ENCODE measurements around the gene LACC1.

LACC1 gene

DNA sequence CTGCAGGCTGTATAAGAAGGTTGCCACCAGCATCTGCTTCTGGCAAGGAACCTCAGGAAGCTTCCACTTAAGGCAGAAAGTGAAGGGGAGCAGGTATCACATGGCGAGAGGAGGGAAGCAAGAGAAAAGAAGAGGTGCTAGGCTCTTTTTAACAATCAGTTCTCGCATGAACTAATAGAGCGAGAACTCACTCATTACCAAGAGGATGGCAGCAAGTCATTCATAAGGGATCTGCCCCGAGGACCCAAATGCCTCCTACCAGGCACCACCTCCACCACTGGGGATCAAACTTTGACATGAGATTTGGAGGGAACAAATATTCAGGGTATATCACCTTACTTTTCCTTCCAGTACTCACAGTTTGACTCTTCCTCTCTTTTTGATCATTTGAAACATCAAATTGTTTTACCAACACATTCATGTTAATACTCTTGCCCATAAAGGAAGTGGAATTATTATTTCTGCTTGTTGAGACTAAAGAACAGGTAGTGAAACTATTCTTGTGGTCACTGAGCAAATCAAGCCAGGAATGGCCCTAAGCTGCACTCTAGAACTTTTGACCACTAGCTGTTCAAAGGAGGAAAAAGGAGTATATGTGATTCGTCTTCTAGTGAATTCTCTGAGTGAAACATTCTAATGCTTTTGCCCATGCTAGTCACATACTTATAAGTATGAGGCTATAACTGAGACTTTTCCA is 45.0 kb downstream of the LACC1 start:
- no peaks in the 10 kb centered on the region for H3K36me3 ChIP-seq (ENCODE audit: insufficient read depth, low read depth, low read length)
- no peaks in the 10 kb centered on the region for H3K9me3 ChIP-seq (ENCODE audit: insufficient read depth, low read depth, low read length)
- H3K4me1 ChIP-seq (ENCODE audit: insufficient read depth, low read length): no peaks in the 10 kb centered on the region
- no peak overlapping the region for H3K27ac ChIP-seq (ENCODE audit: low read length)
- H3K9ac ChIP-seq (ENCODE audit: low read depth, low read length): no peak overlapping the region
- H3K4me3 ChIP-seq (ENCODE audit: low read length): no peak overlapping the region
- H3K27me3 ChIP-seq (ENCODE audit: insufficient read depth, low read length): no peaks in the 10 kb centered on the region

DNA sequence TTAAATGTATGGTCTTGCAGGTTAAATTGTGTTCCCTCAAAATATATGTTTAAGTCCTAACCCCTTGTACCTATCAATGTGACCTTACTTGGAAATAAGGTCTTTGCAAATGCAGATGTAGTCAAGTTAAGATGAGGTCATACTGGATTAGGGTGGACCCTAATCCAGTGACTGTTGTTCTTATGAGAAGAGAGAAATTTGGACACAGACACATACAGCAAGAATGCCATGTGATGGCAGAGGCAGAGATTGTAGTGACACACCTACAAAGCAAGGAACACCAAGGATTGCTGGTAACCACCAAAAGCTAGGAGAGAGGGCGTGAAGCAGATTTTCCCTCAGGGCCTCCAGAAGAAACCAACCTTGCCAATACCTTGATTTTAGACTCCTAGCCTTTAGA is 50.2 kb downstream of the LACC1 start:
- H3K27ac ChIP-seq (ENCODE audit: low read length): no peak overlapping the region

DNA sequence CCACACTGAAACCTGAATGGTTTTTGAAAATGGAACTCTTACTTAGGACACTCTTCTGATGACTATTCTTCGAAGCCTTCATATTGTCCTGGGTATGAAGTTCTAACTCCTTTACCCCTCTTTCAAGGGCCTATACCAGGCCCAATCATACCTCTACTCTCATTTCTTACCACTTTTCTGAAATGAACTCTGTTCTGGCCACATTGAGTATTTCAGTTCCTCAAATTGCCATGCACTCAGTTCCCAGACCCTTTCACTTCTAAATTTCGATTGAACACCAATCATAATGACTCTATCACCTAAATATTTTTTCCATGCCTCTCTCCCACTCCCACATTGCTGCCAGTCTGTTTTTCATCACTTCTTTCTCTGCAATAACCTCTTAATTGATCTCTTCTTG is 53.7 kb downstream of the LACC1 start:
- Histone ChIP-seq H3K27me3 (ENCODE audit: insufficient read depth, low read length) (no peaks in the 10 kb centered on the region), H3K9me3 (ENCODE audit: insufficient read depth, low read depth, low read length) (peaks cover 4% of the 10 kb centered on the region; the same call in 1 of the 2 replicates), H3K9ac (ENCODE audit: low read depth, low read length) (no peak overlapping the region), H3K36me3 (ENCODE audit: insufficient read depth, low read depth, low read length) (no peaks in the 10 kb centered on the region), H3K4me1 (ENCODE audit: insufficient read depth, low read length) (no peaks in the 10 kb centered on the region), H3K27ac (ENCODE audit: low read length) (no peak overlapping the region), H3K4me3 (ENCODE audit: low read length) (no peak overlapping the region)

More for the DNA sequence above, 50.2 kb downstream of the LACC1 start:
- H3K4me1 ChIP-seq (ENCODE audit: insufficient read depth, low read length): no peaks in the 10 kb centered on the region
- no peaks in the 10 kb centered on the region for H3K36me3 ChIP-seq (ENCODE audit: insufficient read depth, low read depth, low read length)
- H3K27me3 ChIP-seq (ENCODE audit: insufficient read depth, low read length): no peaks in the 10 kb centered on the region
- no peak overlapping the region for H3K9ac ChIP-seq (ENCODE audit: low read depth, low read length)
- no peak overlapping the region for H3K4me3 ChIP-seq (ENCODE audit: low read length)
- peaks cover 4% of the 10 kb centered on the region; the same call in 1 of the 2 replicates for H3K9me3 ChIP-seq (ENCODE audit: insufficient read depth, low read depth, low read length)

DNA sequence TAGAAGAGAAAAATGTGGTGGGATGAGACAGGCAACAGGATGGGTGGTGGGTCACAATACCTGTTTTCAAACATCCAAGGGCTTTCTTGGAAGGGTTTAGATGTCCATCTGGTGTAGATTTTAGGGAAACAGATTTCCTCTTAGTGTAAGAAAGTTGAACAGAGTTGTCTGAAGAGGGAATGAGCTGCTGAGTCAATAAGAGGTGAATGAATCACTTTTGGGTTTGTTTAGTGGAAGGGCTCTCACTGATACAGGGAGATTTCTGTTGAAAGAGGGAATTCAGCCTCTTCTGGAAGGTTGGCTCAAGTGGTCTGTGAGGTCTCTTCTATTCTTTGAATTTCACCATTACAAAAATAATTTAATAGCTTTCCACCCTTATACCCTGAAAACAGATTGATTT is 54.6 kb downstream of the LACC1 start:
- Histone ChIP-seq H3K9ac (ENCODE audit: low read depth, low read length) (no peak overlapping the region), H3K4me3 (ENCODE audit: low read length) (no peak overlapping the region), H3K27ac (ENCODE audit: low read length) (no peak overlapping the region), H3K27me3 (ENCODE audit: insufficient read depth, low read length) (no peaks in the 10 kb centered on the region), H3K36me3 (ENCODE audit: insufficient read depth, low read depth, low read length) (no peaks in the 10 kb centered on the region), H3K4me1 (ENCODE audit: insufficient read depth, low read length) (no peaks in the 10 kb centered on the region), H3K9me3 (ENCODE audit: insufficient read depth, low read depth, low read length) (peaks cover 4% of the 10 kb centered on the region; the same call in 1 of the 2 replicates)

DNA sequence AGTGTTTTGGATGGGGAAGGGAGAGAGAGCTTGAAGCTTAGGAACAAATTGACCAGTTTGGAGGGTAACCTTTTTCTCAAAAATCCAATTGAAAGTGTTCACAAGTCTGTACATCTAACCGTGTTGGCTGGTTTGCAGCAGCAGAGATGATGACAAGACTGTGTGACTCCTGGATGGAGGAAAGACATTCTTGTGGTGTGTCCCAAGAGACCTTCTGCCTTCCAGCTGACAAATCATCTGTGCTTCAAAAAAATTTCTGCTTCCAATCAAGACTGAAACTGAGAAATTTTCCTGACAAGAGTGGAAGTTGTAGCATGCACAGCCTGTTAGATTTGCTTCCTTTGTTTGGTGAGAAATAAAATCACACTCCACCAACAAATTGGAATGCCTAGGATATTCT is 56.2 kb downstream of the LACC1 start:
- Histone ChIP-seq H3K27ac (ENCODE audit: low read length) (no peak overlapping the region), H3K36me3 (ENCODE audit: insufficient read depth, low read depth, low read length) (no peaks in the 10 kb centered on the region), H3K4me3 (ENCODE audit: low read length) (no peak overlapping the region), H3K9me3 (ENCODE audit: insufficient read depth, low read depth, low read length) (peaks cover 4% of the 10 kb centered on the region; the same call in 1 of the 2 replicates), H3K27me3 (ENCODE audit: insufficient read depth, low read length) (no peaks in the 10 kb centered on the region), H3K9ac (ENCODE audit: low read depth, low read length) (no peak overlapping the region), H3K4me1 (ENCODE audit: insufficient read depth, low read length) (no peaks in the 10 kb centered on the region)

DNA sequence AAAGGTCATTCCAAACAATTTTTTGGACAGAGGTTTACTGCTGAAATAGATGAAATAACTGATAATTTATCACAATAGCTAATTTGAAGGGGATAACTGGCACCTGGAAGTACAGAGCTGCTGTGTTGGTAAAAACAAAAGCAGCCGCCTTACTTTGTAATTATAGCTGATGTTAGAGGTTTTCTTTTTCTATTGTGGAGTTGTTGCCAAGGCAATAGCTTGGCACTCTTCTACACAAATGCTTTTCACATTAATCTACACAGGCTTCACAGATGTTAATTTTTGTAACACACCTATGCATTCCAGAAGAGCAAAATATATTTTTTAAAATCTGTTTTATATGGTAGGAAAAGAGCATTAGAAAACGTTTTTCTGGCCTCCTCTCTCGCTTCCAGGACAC is 56.9 kb downstream of the LACC1 start:
- H3K36me3 ChIP-seq (ENCODE audit: insufficient read depth, low read depth, low read length): no peaks in the 10 kb centered on the region
- H3K27ac ChIP-seq (ENCODE audit: low read length): no peak overlapping the region
- no peak overlapping the region for H3K9ac ChIP-seq (ENCODE audit: low read depth, low read length)
- no peaks in the 10 kb centered on the region for H3K27me3 ChIP-seq (ENCODE audit: insufficient read depth, low read length)
- H3K4me3 ChIP-seq (ENCODE audit: low read length): no peak overlapping the region
- no peaks in the 10 kb centered on the region for H3K4me1 ChIP-seq (ENCODE audit: insufficient read depth, low read length)
- H3K9me3 ChIP-seq (ENCODE audit: insufficient read depth, low read depth, low read length): no peaks in the 10 kb centered on the region

DNA sequence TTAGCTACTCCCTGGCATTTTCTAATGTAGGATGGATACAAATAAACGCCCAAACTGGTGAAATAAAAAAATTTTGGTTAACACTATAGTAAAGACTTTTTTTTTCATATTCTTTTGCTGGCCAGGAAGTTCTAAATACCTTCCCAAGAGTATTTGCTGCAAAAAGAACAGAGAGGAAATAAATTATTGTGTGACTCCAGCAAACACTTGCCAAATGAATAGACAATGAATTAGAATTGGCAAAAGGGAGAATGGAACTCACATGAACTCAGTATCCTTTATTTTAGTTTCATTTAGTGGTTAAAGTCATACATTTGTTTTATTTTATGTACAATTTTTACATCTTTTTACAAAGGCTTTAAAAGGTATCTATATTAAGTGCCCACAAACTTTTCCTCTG is 58.1 kb downstream of the LACC1 start:
- no peak overlapping the region for H3K4me3 ChIP-seq (ENCODE audit: low read length)
- no peaks in the 10 kb centered on the region for H3K9me3 ChIP-seq (ENCODE audit: insufficient read depth, low read depth, low read length)
- H3K4me1 ChIP-seq (ENCODE audit: insufficient read depth, low read length): no peaks in the 10 kb centered on the region
- H3K9ac ChIP-seq (ENCODE audit: low read depth, low read length): no peak overlapping the region
- no peaks in the 10 kb centered on the region for H3K27me3 ChIP-seq (ENCODE audit: insufficient read depth, low read length)
- no peaks in the 10 kb centered on the region for H3K36me3 ChIP-seq (ENCODE audit: insufficient read depth, low read depth, low read length)
- no peak overlapping the region for H3K27ac ChIP-seq (ENCODE audit: low read length)

DNA sequence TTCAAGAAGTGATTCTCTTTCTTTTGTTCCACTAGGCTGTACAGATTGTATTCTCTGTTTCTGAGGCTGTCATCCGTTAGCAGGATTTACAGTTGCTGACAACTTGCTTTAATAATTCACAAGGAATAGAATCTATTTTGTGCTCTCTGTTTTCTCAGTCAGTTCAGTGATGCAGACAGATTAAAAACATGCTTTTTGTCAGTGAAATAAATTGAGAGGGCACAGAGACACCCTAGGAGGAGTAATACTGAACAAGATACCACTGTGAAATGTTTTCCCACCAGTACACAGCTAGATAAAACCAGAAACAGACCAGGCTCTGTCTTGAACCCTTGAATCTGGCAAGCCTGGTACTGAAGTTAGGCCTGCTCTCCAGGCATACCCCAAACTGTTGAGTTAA is 58.7 kb downstream of the LACC1 start:
- Histone ChIP-seq H3K27me3 (ENCODE audit: insufficient read depth, low read length) (no peaks in the 10 kb centered on the region), H3K4me1 (ENCODE audit: insufficient read depth, low read length) (no peaks in the 10 kb centered on the region), H3K36me3 (ENCODE audit: insufficient read depth, low read depth, low read length) (no peaks in the 10 kb centered on the region), H3K9ac (ENCODE audit: low read depth, low read length) (no peak overlapping the region), H3K9me3 (ENCODE audit: insufficient read depth, low read depth, low read length) (no peaks in the 10 kb centered on the region), H3K27ac (ENCODE audit: low read length) (no peak overlapping the region), H3K4me3 (ENCODE audit: low read length) (no peak overlapping the region)

DNA sequence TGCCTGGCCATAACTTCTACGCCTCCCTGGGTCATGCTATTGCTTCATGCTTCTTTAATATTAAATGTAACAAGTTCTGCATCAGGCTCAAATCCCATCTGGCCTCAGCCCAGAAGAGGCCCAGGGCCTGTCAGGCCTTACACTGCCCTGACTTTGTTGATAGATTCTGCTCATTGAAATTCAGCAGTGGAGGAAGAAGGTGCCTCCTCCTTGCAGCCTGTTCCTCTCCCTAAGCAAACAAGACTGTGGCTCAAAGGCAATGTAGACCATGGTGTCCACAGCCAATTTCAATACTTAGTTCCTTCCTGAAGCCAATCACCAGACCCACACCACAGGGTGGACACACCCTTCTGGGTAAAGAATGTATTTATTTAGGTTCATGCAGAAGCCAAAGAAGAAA is 59.4 kb downstream of the LACC1 start:
- no peaks in the 10 kb centered on the region for H3K36me3 ChIP-seq (ENCODE audit: insufficient read depth, low read depth, low read length)
- no peak overlapping the region for H3K4me3 ChIP-seq (ENCODE audit: low read length)
- H3K9me3 ChIP-seq (ENCODE audit: insufficient read depth, low read depth, low read length): no peaks in the 10 kb centered on the region
- H3K9ac ChIP-seq (ENCODE audit: low read depth, low read length): no peak overlapping the region
- no peaks in the 10 kb centered on the region for H3K4me1 ChIP-seq (ENCODE audit: insufficient read depth, low read length)
- no peaks in the 10 kb centered on the region for H3K27me3 ChIP-seq (ENCODE audit: insufficient read depth, low read length)
- no peak overlapping the region for H3K27ac ChIP-seq (ENCODE audit: low read length)

DNA sequence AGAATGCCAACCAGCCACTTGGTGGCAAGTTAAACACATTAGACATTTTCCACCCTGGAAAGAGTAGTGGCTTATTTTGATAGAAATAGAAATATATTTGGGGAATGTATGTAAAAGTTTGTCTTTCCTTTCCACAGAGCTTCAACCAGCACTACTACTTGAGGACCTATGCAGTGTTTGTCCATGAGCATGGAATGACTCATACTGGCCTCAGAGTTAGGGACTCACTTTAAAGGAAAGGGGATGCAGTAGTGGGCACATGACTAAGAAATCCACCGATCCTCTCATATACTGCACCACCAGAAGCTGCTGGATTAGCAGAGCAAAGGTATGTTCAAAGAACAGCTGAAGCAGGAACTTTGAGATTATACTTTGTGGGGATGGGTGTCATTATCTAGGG is 62.6 kb downstream of the LACC1 start:
- no peak overlapping the region for H3K27ac ChIP-seq (ENCODE audit: low read length)
- H3K4me3 ChIP-seq (ENCODE audit: low read length): no peak overlapping the region
- no peaks in the 10 kb centered on the region for H3K4me1 ChIP-seq (ENCODE audit: insufficient read depth, low read length)
- no peaks in the 10 kb centered on the region for H3K9me3 ChIP-seq (ENCODE audit: insufficient read depth, low read depth, low read length)
- H3K36me3 ChIP-seq (ENCODE audit: insufficient read depth, low read depth, low read length): no peaks in the 10 kb centered on the region
- no peaks in the 10 kb centered on the region for H3K27me3 ChIP-seq (ENCODE audit: insufficient read depth, low read length)
- H3K9ac ChIP-seq (ENCODE audit: low read depth, low read length): no peak overlapping the region
